ENCODE data around the gene LSM14B.
A peak's percentile ranks its signal among the peaks of the same experiment; 100 is the strongest.

Gene LSM14B

GRCh38 chr20:62116558-62117361 is 5.5 kb upstream of the LSM14B start:
- H3K4me3 Mint-ChIP-seq = no peak overlapping the region
- H3K27ac Mint-ChIP-seq (ENCODE audit: low read depth) = peak overlapping the region; percentile 91
- peaks cover 16% of the 10 kb centered on the region for H3K36me3 Mint-ChIP-seq (ENCODE audit: insufficient read depth)
- H3K27me3 Mint-ChIP-seq = no peaks in the 10 kb centered on the region
- H3K9me3 Mint-ChIP-seq = no peaks in the 10 kb centered on the region
- DNase-seq (ENCODE audit: low spot score in 2 of 2) = no peak
- ATAC-seq (replicated peaks; ENCODE audit: extremely low read depth, poor library complexity, severe bottlenecking) = no peak
- peaks cover 22% of the 10 kb centered on the region for H3K4me1 Mint-ChIP-seq

- H3K27ac Mint-ChIP-seq (ENCODE audit: low read depth) = peak overlapping the region; percentile 91
- H3K9me3 Mint-ChIP-seq = no peaks in the 10 kb centered on the region
- H3K27me3 Mint-ChIP-seq = no peaks in the 10 kb centered on the region
- peaks cover 16% of the 10 kb centered on the region for H3K36me3 Mint-ChIP-seq (ENCODE audit: insufficient read depth)
- DNase-seq (ENCODE audit: low spot score in 2 of 2) = no peak
- ATAC-seq (replicated peaks; ENCODE audit: extremely low read depth, poor library complexity, severe bottlenecking) = no peak
- peak overlapping the region; percentile 68 for H3K4me3 Mint-ChIP-seq
- H3K4me1 Mint-ChIP-seq = peaks cover 22% of the 10 kb centered on the region
Observed at GRCh38 chr20:62117362-62117646, 5.0 kb upstream of the LSM14B start.

- DNase-seq (ENCODE audit: low spot score in 2 of 2) = peak; percentile 81 to 94
- H3K27ac Mint-ChIP-seq (ENCODE audit: low read depth) = peak overlapping the region; percentile 91
Observed at GRCh38 chr20:62117658-62118057, 4.6 kb upstream of the LSM14B start.

GRCh38 chr20:62118113-62119043 is 3.9 kb upstream of the LSM14B start:
- H3K27me3 Mint-ChIP-seq = no peaks in the 10 kb centered on the region
- peaks cover 16% of the 10 kb centered on the region for H3K36me3 Mint-ChIP-seq (ENCODE audit: insufficient read depth)
- H3K9me3 Mint-ChIP-seq = no peaks in the 10 kb centered on the region
- no peak for DNase-seq (ENCODE audit: low spot score in 2 of 2)
- no peak for ATAC-seq (replicated peaks; ENCODE audit: extremely low read depth, poor library complexity, severe bottlenecking)
- H3K4me1 Mint-ChIP-seq = peaks cover 24% of the 10 kb centered on the region
- peak overlapping the region; percentile 68 for H3K4me3 Mint-ChIP-seq
- peak overlapping the region; percentile 91 for H3K27ac Mint-ChIP-seq (ENCODE audit: low read depth)

More at GRCh38 chr20:62117658-62118057, 4.6 kb upstream of the LSM14B start:
- Mint-ChIP-seq H3K9me3 (no peaks in the 10 kb centered on the region), H3K36me3 (ENCODE audit: insufficient read depth) (peaks cover 16% of the 10 kb centered on the region), H3K4me1 (peaks cover 22% of the 10 kb centered on the region), H3K4me3 (peak overlapping the region; percentile 68), H3K27me3 (no peaks in the 10 kb centered on the region)
- ATAC-seq (replicated peaks; ENCODE audit: extremely low read depth, poor library complexity, severe bottlenecking) = peak; percentile 77

- Mint-ChIP-seq H3K4me1 (peaks cover 31% of the 10 kb centered on the region), H3K27me3 (no peaks in the 10 kb centered on the region), H3K27ac (ENCODE audit: low read depth) (peak overlapping the region; percentile 91), H3K9me3 (no peaks in the 10 kb centered on the region), H3K4me3 (peak overlapping the region; percentile 42), H3K36me3 (ENCODE audit: insufficient read depth) (peaks cover 18% of the 10 kb centered on the region)
- ATAC-seq (replicated peaks; ENCODE audit: extremely low read depth, poor library complexity, severe bottlenecking) (no peak), DNase-seq (ENCODE audit: low spot score in 2 of 2) (no peak)
Observed at GRCh38 chr20:62119115-62119514, 3.2 kb upstream of the LSM14B start.

GRCh38 chr20:62119591-62120364 is 2.5 kb upstream of the LSM14B start:
- peak overlapping the region; percentile 42 for H3K4me3 Mint-ChIP-seq
- peaks cover 20% of the 10 kb centered on the region for H3K36me3 Mint-ChIP-seq (ENCODE audit: insufficient read depth)
- H3K9me3 Mint-ChIP-seq = no peaks in the 10 kb centered on the region
- ATAC-seq (replicated peaks; ENCODE audit: extremely low read depth, poor library complexity, severe bottlenecking) = no peak
- peak overlapping the region; percentile 94 for H3K27ac Mint-ChIP-seq (ENCODE audit: low read depth)
- no peak for DNase-seq (ENCODE audit: low spot score in 2 of 2)
- no peaks in the 10 kb centered on the region for H3K27me3 Mint-ChIP-seq
- peaks cover 38% of the 10 kb centered on the region for H3K4me1 Mint-ChIP-seq

GRCh38 chr20:62120365-62120762 is 1.9 kb upstream of the LSM14B start:
- Mint-ChIP-seq H3K9me3 (no peaks in the 10 kb centered on the region), H3K27ac (ENCODE audit: low read depth) (peak overlapping the region; percentile 94), H3K4me1 (peaks cover 40% of the 10 kb centered on the region), H3K4me3 (peak overlapping the region; percentile 38), H3K36me3 (ENCODE audit: insufficient read depth) (peaks cover 21% of the 10 kb centered on the region), H3K27me3 (no peaks in the 10 kb centered on the region)
- ATAC-seq (replicated peaks; ENCODE audit: extremely low read depth, poor library complexity, severe bottlenecking) (no peak), DNase-seq (ENCODE audit: low spot score in 2 of 2) (no peak)

GRCh38 chr20:62120990-62121775 is 1.1 kb upstream of the LSM14B start:
- ATAC-seq (replicated peaks; ENCODE audit: extremely low read depth, poor library complexity, severe bottlenecking) (no peak), DNase-seq (ENCODE audit: low spot score in 2 of 2) (peak in 1 of 2 donors; percentile 21)
- Mint-ChIP-seq H3K9me3 (no peaks in the 10 kb centered on the region), H3K27me3 (no peaks in the 10 kb centered on the region), H3K36me3 (ENCODE audit: insufficient read depth) (peaks cover 21% of the 10 kb centered on the region), H3K4me1 (peaks cover 40% of the 10 kb centered on the region), H3K4me3 (peak overlapping the region; percentile 80), H3K27ac (ENCODE audit: low read depth) (peak overlapping the region; percentile 94)

- DNase-seq (ENCODE audit: low spot score in 2 of 2) = no peak
- Mint-ChIP-seq H3K9me3 (no peaks in the 10 kb centered on the region), H3K27me3 (no peaks in the 10 kb centered on the region), H3K4me1 (peaks cover 44% of the 10 kb centered on the region), H3K4me3 (peak overlapping the region; percentile 80), H3K36me3 (ENCODE audit: insufficient read depth) (peaks cover 22% of the 10 kb centered on the region), H3K27ac (ENCODE audit: low read depth) (peak overlapping the region; percentile 71)
- ATAC-seq (replicated peaks; ENCODE audit: extremely low read depth, poor library complexity, severe bottlenecking) = peak; percentile 7
Observed at GRCh38 chr20:62122654-62123449, 577 bp downstream of the LSM14B start.

GRCh38 chr20:62123450-62124118 is 1.3 kb downstream of the LSM14B start:
- H3K27ac Mint-ChIP-seq (ENCODE audit: low read depth) = peak overlapping the region; percentile 71
- no peak for DNase-seq (ENCODE audit: low spot score in 2 of 2)
- ATAC-seq (replicated peaks; ENCODE audit: extremely low read depth, poor library complexity, severe bottlenecking) = no peak
- peaks cover 50% of the 10 kb centered on the region for H3K4me1 Mint-ChIP-seq
- no peaks in the 10 kb centered on the region for H3K9me3 Mint-ChIP-seq
- H3K27me3 Mint-ChIP-seq = no peaks in the 10 kb centered on the region
- H3K36me3 Mint-ChIP-seq (ENCODE audit: insufficient read depth) = peaks cover 23% of the 10 kb centered on the region
- peak overlapping the region; percentile 80 for H3K4me3 Mint-ChIP-seq

- Mint-ChIP-seq H3K27ac (ENCODE audit: low read depth) (no peak overlapping the region), H3K9me3 (no peaks in the 10 kb centered on the region), H3K27me3 (no peaks in the 10 kb centered on the region), H3K36me3 (ENCODE audit: insufficient read depth) (peaks cover 38% of the 10 kb centered on the region), H3K4me3 (no peak overlapping the region), H3K4me1 (peaks cover 41% of the 10 kb centered on the region)
- DNase-seq (ENCODE audit: low spot score in 2 of 2) (no peak), ATAC-seq (replicated peaks; ENCODE audit: extremely low read depth, poor library complexity, severe bottlenecking) (no peak)
Observed at GRCh38 chr20:62126141-62126540, 3.9 kb downstream of the LSM14B start.
